Mucosa of descending colon (tissue), 3 donors: ENCODE measurements around the gene PTPRN2. TPM values are rescaled to one million over a fixed set of nuclear protein-coding genes. Genes with fewer than 3 reads are reported as not detected.
"Not testable (repeated sequence)": the region's sequence is repeated elsewhere in the genome, so short reads cannot be mapped to it uniquely, and the experiment has no call there.

ENCODE experiments used
- ATAC-seq: fragments of 200-7000 bp; cut with Tn5 transposase; one replicate; pipeline ENCODE4 v1.9.1; 2020; ENCODE audit warnings: mild to moderate bottlenecking, moderate library complexity
- DNase-seq, 3 donors: peaks; one replicate each; pipeline ENCODE4 v3.0.0-alpha.2; 2020
- H3K36me3 ChIP-seq: fragments of 200-600 bp; one replicate; pipeline ENCODE4 v1.8.0; 2021; ENCODE audit warnings: low read depth, mild to moderate bottlenecking
- H3K4me1 ChIP-seq: fragments of 200-600 bp; one replicate; pipeline ENCODE4 v1.8.0; 2021; ENCODE audit warnings: low read depth, mild to moderate bottlenecking
- H3K4me3 ChIP-seq: fragments of 200-600 bp; one replicate; pipeline ENCODE4 v1.8.0; 2021; ENCODE audit warnings: mild to moderate bottlenecking
- H3K9me3 ChIP-seq: fragments of 200-600 bp; one replicate; pipeline ENCODE4 v1.8.0; 2021; ENCODE audit warnings: mild to moderate bottlenecking
- CTCF ChIP-seq: fragments of 200-600 bp; IDR thresholded peaks from one replicate; pipeline ENCODE4 v1.8.0; 2022; ENCODE audit warnings: antibody characterized with exemption, mild to moderate bottlenecking
- intact Hi-C, 2 donors: fragments of 100-400 bp; cut with DNase I in 1 of 2; cut with micrococcal nuclease in 1 of 2; formaldehyde crosslinking; loops; one replicate each; pipeline versions ENCODE4 v1.11.0 to v1.11.1; 2022; cut with DNase I, micrococcal nuclease
- total RNA-seq, 3 donors: library from RNA; stranded (reverse); fragmentation: NEBNext Ultra II Directional in 2 of 3; extraction: Animal tissue kit (Norgen Biotek cat#: 25700) in 2 of 3; gene quantifications; one replicate each; pipeline versions ENCODE4 v1.2.1 to v1.2.4, GENCODE V29; 2021 to 2023
- donor health status: DM: no; HTN: no; CAD: no; lungs with moderate emphysema.
- donor health status: DM: no; HTN: no; CAD: no.
- donor health status: DM: no; HTN: yes; CAD: no.

The PTPRN2 gene
- total RNA-seq, 3 donors from 2014 or later = 12.5 to 28.0 (median 26.2) TPM

- Histone ChIP-seq H3K9me3 (no peaks in the 10 kb centered on the region), H3K4me3 (no peak overlapping the region), H3K4me1 (no peaks in the 10 kb centered on the region), H3K36me3 (no peaks in the 10 kb centered on the region)
- no peak for TF ChIP-seq CTCF
- no peak for DNase-seq
- ATAC-seq = no peak
- intact Hi-C loops = no loop called here
These were observed 332.5 kb downstream of the PTPRN2 start for GRCh38 chr7:158255156-158255555.

- H3K36me3 ChIP-seq, H3K4me3 ChIP-seq, ATAC-seq, DNase-seq, H3K4me1 ChIP-seq, H3K9me3 ChIP-seq, intact Hi-C loops: not testable (repeated sequence)
These were observed 334.0 kb downstream of the PTPRN2 start for GRCh38 chr7:158253670-158254045.

- no peaks in the 10 kb centered on the region for H3K9me3 ChIP-seq
- H3K36me3 ChIP-seq = no peaks in the 10 kb centered on the region
- no peak for TF ChIP-seq CTCF
- H3K4me1 ChIP-seq = no peaks in the 10 kb centered on the region
- DNase-seq (no peak), ATAC-seq (peak; percentile 16)
- no peak overlapping the region for H3K4me3 ChIP-seq
- intact Hi-C loops = no loop called here
These were observed 334.6 kb downstream of the PTPRN2 start for GRCh38 chr7:158252837-158253669.

- no peak for TF ChIP-seq CTCF
- H3K4me1 ChIP-seq = no peaks in the 10 kb centered on the region
- H3K4me3 ChIP-seq = no peak overlapping the region
- DNase-seq = no peak
- intact Hi-C loops = no loop called here
- ATAC-seq = no peak
- H3K36me3 ChIP-seq = no peaks in the 10 kb centered on the region
- no peaks in the 10 kb centered on the region for H3K9me3 ChIP-seq
These were observed 335.4 kb downstream of the PTPRN2 start for GRCh38 chr7:158252081-158252836.

GRCh38 chr7:158251061-158251965 lies 336.3 kb downstream of the PTPRN2 start:
- DNase-seq (no peak), ATAC-seq (no peak)
- no peaks in the 10 kb centered on the region for H3K4me1 ChIP-seq
- intact Hi-C loops = no loop called here
- no peak for TF ChIP-seq CTCF
- no peaks in the 10 kb centered on the region for H3K36me3 ChIP-seq
- no peaks in the 10 kb centered on the region for H3K9me3 ChIP-seq
- H3K4me3 ChIP-seq = no peak overlapping the region
